ENCODE results near the gene DDX11.
"Not testable (repeated sequence)": the region's sequence is repeated elsewhere in the genome, so short reads cannot be mapped to it uniquely, and the experiment has no call there.

The DDX11 gene

GRCh38 chr12:31100503-31101208, 27.0 kb downstream of the DDX11 start:
- not testable (repeated sequence) for DNase-seq

GRCh38 chr12:31102125-31102524, 28.5 kb downstream of the DDX11 start:
- DNase-seq: not testable (repeated sequence)

GRCh38 chr12:31102596-31102995, 28.9 kb downstream of the DDX11 start:
- not testable (repeated sequence) for DNase-seq

GRCh38 chr12:31103561-31103975, 29.9 kb downstream of the DDX11 start:
- DNase-seq: not testable (repeated sequence)

- DNase-seq: not testable (repeated sequence)
Measured at GRCh38 chr12:31104220-31104619, 30.6 kb downstream of the DDX11 start.

- DNase-seq: not testable (repeated sequence)
Measured at GRCh38 chr12:31104773-31105172, 31.1 kb downstream of the DDX11 start.

GRCh38 chr12:31105668-31106067, 32.0 kb downstream of the DDX11 start:
- DNase-seq: no peak

- DNase-seq: no peak
Measured at GRCh38 chr12:31106101-31106803, 32.6 kb downstream of the DDX11 start.

- DNase-seq: not testable (repeated sequence)
Measured at GRCh38 chr12:31109773-31110172, 36.1 kb downstream of the DDX11 start.

- not testable (repeated sequence) for DNase-seq
Measured at GRCh38 chr12:31110263-31110662, 36.6 kb downstream of the DDX11 start.

GRCh38 chr12:31115092-31115601, 41.5 kb downstream of the DDX11 start:
- not testable (repeated sequence) for DNase-seq

GRCh38 chr12:31116846-31117202, 43.2 kb downstream of the DDX11 start:
- not testable (repeated sequence) for DNase-seq

- DNase-seq: peak; percentile 58
Measured at GRCh38 chr12:31117203-31118011, 43.7 kb downstream of the DDX11 start.

- peak; percentile 11 for DNase-seq
Measured at GRCh38 chr12:31118347-31119191, 44.9 kb downstream of the DDX11 start.

- DNase-seq: no peak
Measured at GRCh38 chr12:31119192-31119802, 45.6 kb downstream of the DDX11 start.

GRCh38 chr12:31119803-31120211, 46.1 kb downstream of the DDX11 start:
- DNase-seq: no peak

GRCh38 chr12:31120392-31121008, 46.8 kb downstream of the DDX11 start:
- no peak for DNase-seq

GRCh38 chr12:31121022-31121728, 47.5 kb downstream of the DDX11 start:
- DNase-seq: not testable (repeated sequence)

- no peak for DNase-seq
Measured at GRCh38 chr12:31122481-31122880, 48.8 kb downstream of the DDX11 start.

- not testable (repeated sequence) for DNase-seq
Measured at GRCh38 chr12:31124158-31124557, 50.5 kb downstream of the DDX11 start.
